ENCODE measurements around the gene DOCK2. TPM values are rescaled to one million over a fixed set of nuclear protein-coding genes. Genes with fewer than 3 reads are reported as not detected.

DOCK2 gene
- total RNA-seq, 1 experiment from 2014 or later = not detected

DNA sequence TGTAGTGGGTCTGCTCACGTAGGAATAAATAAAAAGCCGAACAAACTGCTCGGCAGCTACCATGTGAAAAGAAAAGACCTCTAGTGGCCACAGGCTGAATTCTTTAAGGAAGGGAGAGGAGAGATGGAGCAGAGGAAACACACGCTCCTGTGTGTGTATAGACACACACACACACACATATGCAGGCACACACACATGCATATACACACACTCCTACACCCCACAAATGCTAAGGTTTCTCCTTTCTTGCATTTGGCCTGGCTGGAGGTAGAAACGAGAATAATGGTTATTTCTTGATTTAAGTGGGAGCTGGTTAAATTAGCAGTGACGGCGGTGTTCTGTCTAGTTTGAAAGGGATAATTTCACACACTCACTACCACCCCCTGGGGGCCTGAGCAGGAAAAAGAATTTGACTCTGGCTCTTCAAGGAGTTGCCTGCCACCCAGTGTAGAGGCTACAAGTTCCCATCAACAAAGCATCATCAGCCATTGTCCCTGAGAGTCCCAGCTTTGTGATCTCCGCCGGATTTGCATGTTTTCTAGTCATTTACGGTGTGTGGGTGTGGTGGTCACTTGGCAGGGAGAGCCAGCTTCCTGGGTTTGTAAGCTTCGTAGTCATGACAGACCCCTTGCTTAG lies 343.5 kb downstream of the DOCK2 start, which contains the start of gene INSYN2B:
TSS of gene INSYN2B (minus strand) at position 78 of the 636 bp plus-strand sequence. CDS start 96,597 bp downstream, outside the sequence.
- peak; percentile 80 for DNase-seq (ENCODE audit: low read depth, low spot score)
- in situ Hi-C loops (cut with HindIII; ENCODE audit: low pct_unique_long_range_greater_than_20kb, low sequenced_read_pairs) = no loop called here

DNA sequence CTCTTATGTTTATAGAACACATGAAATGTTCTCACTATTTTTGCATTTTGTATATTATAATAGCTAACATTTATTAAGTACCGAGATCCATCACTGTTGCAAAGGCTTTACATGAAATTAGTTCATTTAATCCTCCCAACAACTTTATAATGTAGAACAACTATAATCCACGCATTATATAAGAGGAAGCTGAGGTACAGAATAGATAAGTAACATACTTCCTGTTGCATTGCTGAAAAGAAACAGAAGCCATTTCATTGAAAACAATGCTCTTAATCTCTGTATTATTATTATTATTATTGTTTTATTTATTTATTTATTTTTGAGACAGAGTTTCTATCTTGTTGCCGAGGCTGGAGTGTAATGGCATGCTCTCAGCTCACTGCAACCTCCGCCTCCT lies 351.1 kb downstream of the DOCK2 start:
- in situ Hi-C loops (cut with HindIII; ENCODE audit: low pct_unique_long_range_greater_than_20kb, low sequenced_read_pairs) = no loop called here
- no peak for DNase-seq (ENCODE audit: low read depth, low spot score)

- no peak for DNase-seq (ENCODE audit: low read depth, low spot score)
- in situ Hi-C loops (cut with HindIII; ENCODE audit: low pct_unique_long_range_greater_than_20kb, low sequenced_read_pairs) = no loop called here
Measured at GRCh38 chr5:169988947-169989346, 351.9 kb downstream of the DOCK2 start.

DNA sequence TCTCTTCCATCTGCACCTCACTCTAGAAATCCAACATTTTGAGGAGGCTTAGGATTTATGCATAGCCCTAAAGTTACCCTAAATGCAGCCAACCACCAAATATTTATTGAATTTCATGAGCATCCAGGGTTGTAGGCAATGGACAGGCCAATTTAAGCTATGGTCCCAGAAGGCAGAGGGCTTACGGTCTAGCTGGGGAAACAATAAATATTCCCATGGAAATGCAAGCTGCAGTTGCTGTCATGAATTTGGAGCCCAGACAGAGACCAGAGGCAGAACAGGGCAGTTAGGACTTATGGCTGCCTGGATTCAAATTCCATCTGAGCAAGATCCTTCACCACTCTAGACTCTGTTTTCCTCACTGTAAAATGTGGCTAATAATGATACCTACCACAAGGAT lies 352.3 kb downstream of the DOCK2 start:
- in situ Hi-C loops (cut with HindIII; ENCODE audit: low pct_unique_long_range_greater_than_20kb, low sequenced_read_pairs) = no loop called here

GRCh38 chr5:169991115-169991869 lies 354.2 kb downstream of the DOCK2 start:
- in situ Hi-C loops (cut with HindIII; ENCODE audit: low pct_unique_long_range_greater_than_20kb, low sequenced_read_pairs) = no loop called here
- no peak for DNase-seq (ENCODE audit: low read depth, low spot score)

More for the DNA sequence above, 352.3 kb downstream of the DOCK2 start:
- DNase-seq (ENCODE audit: low read depth, low spot score) = no peak

- in situ Hi-C loops (cut with HindIII; ENCODE audit: low pct_unique_long_range_greater_than_20kb, low sequenced_read_pairs) = no loop called here
- DNase-seq (ENCODE audit: low read depth, low spot score) = no peak
Measured at GRCh38 chr5:169992789-169993484, 355.9 kb downstream of the DOCK2 start.

- no peak for DNase-seq (ENCODE audit: low read depth, low spot score)
- in situ Hi-C loops (cut with HindIII; ENCODE audit: low pct_unique_long_range_greater_than_20kb, low sequenced_read_pairs) = no loop called here
Measured at GRCh38 chr5:169993485-169993790, 356.4 kb downstream of the DOCK2 start.

DNA sequence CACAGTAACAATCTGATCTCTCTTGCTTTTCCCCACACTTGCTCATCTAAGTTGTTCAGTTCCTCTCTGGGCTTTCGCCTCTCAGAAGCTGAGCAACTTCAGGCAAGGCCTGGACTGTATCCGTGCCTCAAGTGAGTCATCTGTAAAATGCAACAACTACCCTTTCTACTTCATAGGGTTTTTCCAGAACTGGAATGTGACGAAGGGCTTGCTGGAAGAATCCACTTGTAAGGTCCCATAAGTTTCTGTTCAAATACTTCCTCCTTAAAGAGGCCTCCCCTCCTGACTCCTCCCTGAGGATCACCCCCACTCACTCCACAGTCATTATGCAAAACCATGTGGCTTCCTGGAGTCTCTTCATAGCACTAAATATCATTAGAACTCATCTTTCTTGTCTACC lies 360.7 kb downstream of the DOCK2 start:
- DNase-seq (ENCODE audit: low read depth, low spot score) = no peak
- in situ Hi-C loops (cut with HindIII; ENCODE audit: low pct_unique_long_range_greater_than_20kb, low sequenced_read_pairs) = no loop called here

DNA sequence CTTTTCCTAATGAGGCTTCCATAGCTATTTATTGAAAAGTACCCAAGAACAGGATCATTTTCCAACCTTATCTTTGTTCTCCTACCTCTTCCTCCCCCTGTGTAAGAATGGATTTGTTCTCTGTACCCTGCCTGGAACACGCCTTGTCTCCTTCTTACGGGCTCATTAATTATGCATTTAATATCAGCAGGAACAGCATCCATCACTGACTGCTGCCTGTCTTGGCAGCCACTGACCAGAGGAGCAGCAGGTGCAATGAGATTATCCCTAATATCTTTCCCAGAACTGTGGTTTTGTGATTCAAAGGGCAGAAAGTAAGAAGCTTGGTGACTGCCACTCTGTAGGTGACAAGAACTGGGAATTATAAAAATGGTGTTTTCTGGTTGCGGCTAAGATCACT lies 362.5 kb downstream of the DOCK2 start:
- no peak for DNase-seq (ENCODE audit: low read depth, low spot score)
- in situ Hi-C loops (cut with HindIII; ENCODE audit: low pct_unique_long_range_greater_than_20kb, low sequenced_read_pairs) = no loop called here

DNA sequence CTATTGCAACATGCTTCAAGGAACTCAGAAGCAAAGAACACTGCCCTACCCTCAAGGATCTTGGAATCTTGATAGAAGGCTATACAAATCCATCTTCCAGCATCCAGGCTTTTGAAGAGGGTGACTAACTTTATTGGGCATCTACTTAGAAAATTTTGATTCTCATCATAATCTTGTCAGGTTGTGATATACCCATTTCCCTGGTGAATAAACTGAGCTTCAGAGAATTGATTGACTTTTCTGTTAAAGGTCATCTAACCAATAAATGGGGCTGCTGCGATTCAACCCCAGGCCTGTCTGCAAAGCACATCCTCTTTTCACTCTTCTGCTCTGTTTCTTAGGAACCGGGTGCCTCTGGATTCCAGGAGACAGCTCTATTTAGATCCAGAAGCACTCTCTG lies 363.1 kb downstream of the DOCK2 start:
- in situ Hi-C loops (cut with HindIII; ENCODE audit: low pct_unique_long_range_greater_than_20kb, low sequenced_read_pairs) = no loop called here
- DNase-seq (ENCODE audit: low read depth, low spot score) = no peak

- no peak for DNase-seq (ENCODE audit: low read depth, low spot score)
Measured at GRCh38 chr5:170006021-170006420, 368.9 kb downstream of the DOCK2 start.

GRCh38 chr5:170008376-170008775 lies 371.3 kb downstream of the DOCK2 start:
- in situ Hi-C loops (cut with HindIII; ENCODE audit: low pct_unique_long_range_greater_than_20kb, low sequenced_read_pairs) = no loop called here

More at GRCh38 chr5:170006021-170006420, 368.9 kb downstream of the DOCK2 start:
- in situ Hi-C loops (cut with HindIII; ENCODE audit: low pct_unique_long_range_greater_than_20kb, low sequenced_read_pairs) = no loop called here

GRCh38 chr5:170010595-170010994 lies 373.5 kb downstream of the DOCK2 start:
- no peak for DNase-seq (ENCODE audit: low read depth, low spot score)
- in situ Hi-C loops (cut with HindIII; ENCODE audit: low pct_unique_long_range_greater_than_20kb, low sequenced_read_pairs) = no loop called here

More at GRCh38 chr5:170008376-170008775, 371.3 kb downstream of the DOCK2 start:
- DNase-seq (ENCODE audit: low read depth, low spot score) = no peak

DNA sequence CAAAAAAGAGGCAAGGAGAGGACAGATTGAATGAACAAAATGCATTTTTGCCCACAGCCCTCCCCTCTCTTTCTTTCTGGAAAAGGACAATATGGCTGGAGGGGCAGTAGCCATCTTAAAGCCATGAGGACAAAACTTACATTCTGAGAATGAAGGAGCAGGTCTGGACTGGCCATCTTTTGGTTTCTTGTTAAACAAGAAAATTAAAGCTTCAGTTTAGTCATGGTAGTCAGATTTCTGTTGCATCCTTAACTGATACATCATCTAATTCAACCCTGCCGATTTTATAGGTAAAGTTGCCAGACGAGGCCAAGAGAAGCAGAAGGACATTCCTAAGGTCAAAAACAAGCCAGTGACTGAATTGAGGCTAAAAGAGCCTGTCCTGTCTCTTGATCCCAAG lies 374.7 kb downstream of the DOCK2 start:
- in situ Hi-C loops (cut with HindIII; ENCODE audit: low pct_unique_long_range_greater_than_20kb, low sequenced_read_pairs) = no loop called here
- no peak for DNase-seq (ENCODE audit: low read depth, low spot score)

GRCh38 chr5:170012622-170013021 lies 375.5 kb downstream of the DOCK2 start:
- no peak for DNase-seq (ENCODE audit: low read depth, low spot score)
- in situ Hi-C loops (cut with HindIII; ENCODE audit: low pct_unique_long_range_greater_than_20kb, low sequenced_read_pairs) = no loop called here

- no peak for DNase-seq (ENCODE audit: low read depth, low spot score)
- in situ Hi-C loops (cut with HindIII; ENCODE audit: low pct_unique_long_range_greater_than_20kb, low sequenced_read_pairs) = no loop called here
Measured at GRCh38 chr5:170020423-170020822, 383.3 kb downstream of the DOCK2 start.

GRCh38 chr5:170021506-170021905 lies 384.4 kb downstream of the DOCK2 start:
- DNase-seq (ENCODE audit: low read depth, low spot score) = no peak
- in situ Hi-C loops (cut with HindIII; ENCODE audit: low pct_unique_long_range_greater_than_20kb, low sequenced_read_pairs) = no loop called here

DNA sequence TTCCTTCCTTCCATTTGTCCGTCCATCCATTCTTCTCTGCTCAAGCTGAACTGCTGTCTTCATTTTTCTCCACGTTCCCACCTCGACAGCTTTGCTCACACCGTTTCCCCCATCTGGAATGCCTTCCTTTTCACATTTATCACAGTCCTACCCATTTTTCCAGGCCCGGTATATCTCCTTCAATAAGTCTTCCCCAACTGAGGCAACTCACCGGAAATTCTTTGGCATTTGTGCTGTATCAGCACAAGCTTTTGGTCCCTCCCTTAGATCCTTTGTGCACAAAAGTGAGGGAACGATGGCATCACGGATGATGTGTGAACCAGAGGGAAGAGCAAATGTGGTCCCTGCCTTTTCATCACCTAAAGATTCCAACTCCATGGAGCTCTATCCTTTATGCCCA lies 388.8 kb downstream of the DOCK2 start:
- DNase-seq (ENCODE audit: low read depth, low spot score) = no peak
- in situ Hi-C loops (cut with HindIII; ENCODE audit: low pct_unique_long_range_greater_than_20kb, low sequenced_read_pairs) = no loop called here

DNA sequence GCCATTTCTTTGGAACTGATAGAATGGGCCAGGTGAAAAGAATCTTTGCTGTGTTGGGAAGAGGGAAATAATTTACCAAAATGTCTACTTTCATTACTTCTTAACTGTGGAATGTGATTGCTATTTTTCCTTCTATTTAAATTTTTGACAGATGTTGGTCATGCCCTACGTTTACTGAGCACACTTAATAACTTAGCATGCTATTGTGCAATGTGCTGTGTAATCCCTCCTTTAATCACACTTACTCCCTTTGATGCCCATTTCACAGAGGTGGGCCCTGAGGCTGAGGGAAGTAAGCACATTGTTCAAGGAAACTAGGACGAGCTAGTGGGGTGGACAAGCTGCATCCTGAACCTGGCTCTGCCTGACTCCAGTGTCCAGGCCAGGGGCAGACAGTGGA lies 391.0 kb downstream of the DOCK2 start:
- in situ Hi-C loops (cut with HindIII; ENCODE audit: low pct_unique_long_range_greater_than_20kb, low sequenced_read_pairs) = no loop called here
- DNase-seq (ENCODE audit: low read depth, low spot score) = no peak
